ENCODE measurements around the gene LTB. TPM values are rescaled to one million over a fixed set of nuclear protein-coding genes. Genes with fewer than 3 reads are reported as not detected.

The LTB gene
- polyA plus RNA-seq, 10 donors, result 0.67 to 32.2 (median 1.5) TPM

DNA sequence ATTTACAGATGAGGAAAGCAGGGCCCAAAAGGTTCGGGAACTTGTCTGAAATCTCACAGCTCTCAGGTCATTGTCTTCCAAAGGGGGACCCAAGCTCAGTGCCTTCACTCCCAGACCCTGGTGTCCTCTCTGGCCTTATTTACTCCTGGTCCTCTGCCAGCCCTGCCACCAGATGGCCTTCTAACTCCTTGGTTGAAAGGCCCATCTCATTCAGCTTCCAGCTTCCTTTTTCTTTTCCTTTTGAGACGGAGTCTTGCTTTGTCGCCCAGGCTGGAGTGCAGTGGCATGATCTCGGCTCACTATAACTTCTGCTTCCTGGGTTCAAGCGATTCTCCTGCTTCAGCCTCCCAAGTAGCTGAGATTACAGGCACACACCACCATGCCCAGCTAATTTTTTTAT is 30.9 kb downstream of the LTB start:
- DNase-seq, result peak in 2 of 3 donors; percentile 37 to 44

DNA sequence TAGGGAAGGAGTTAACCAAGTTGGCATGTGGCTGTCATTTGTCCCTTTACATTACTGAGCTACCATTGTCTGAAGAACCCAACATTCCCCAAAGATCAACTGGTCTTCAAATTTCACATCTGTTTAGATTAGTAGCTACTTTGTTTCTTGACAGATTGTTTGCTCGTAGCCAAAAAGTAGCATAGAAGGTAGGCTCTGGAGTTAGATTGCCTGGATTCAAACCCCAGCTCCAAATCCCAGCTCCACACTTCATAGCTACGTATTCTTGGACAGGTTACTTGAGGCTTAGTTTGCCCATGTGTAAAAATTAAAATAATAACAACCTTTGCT is 33.7 kb downstream of the LTB start:
- DNase-seq, result no peak

DNA sequence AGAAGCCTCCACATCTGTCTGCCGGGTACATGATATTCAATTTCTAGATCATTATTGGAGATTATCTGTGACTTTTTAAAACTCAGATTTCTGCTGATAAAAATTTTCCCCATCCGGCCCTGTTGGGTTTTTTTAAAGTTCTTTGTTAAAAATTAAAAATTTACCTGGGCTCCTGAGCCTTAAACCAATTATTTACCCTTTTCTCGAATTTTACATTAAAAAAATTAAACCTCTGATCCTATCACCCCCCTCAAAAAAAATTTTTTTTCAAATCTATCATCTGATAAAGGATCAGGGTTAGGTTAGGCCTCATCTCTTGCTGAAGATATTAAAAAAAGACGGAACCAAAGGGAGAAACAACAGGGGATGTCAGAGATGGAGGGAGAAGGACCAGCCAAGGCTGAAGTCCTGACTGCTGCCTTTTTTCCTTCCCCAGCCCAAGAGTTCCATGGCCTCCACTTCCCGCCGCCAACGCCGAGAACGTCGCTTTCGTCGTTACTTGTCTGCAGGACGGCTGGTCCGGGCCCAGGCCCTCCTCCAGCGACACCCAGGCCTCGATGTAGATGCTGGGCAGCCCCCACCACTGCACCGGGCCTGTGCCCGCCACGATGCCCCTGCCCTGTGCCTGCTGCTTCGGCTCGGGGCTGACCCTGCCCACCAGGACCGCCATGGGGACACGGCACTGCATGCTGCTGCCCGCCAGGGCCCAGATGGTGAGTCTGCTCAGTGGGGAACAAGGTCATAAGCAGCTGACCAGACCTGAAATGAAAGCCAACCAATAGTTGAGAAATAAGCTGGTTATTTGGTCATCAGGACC is 34.3 kb downstream of the LTB start:
- no peak for DNase-seq

DNA sequence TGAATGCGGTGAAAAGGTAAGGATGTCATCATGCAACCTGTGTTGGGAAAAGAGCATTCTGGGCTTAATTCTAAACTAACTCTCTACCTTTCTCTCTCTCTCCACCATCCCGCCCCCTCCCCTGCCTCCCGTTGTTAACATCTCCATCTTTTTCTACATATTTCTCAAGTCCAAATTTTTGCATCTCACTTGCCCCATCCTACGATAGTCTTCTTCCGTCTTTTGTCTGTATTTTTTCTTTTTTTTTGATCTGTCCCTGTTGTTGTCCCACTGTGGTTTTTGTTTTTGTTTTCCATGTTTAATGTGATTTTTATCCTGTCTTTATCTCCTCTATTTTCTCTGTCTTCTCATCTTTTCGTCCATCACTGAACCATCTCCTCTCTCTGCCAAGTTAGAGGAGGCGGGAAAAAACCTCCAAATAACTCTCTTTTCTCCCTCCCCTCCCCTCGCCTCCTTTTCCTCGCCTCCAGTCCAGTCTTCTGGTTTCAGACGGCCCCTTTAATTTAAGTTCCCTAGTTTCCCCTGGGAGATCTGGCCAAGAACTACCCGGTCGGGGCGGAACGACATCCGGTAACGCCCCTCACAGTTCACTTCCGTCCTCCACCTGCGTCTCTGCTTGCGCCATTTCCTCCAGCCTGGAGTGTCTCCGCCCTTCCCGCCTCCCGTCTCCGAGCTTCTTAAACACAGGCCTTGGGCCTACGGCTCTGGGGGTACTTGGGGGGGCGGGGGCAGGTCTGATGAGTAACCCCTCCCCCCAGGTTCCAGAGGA is 35.1 kb downstream of the LTB start, which contains the start of gene NFKBIL1:
Gene NFKBIL1, plus strand, starts transcription at position 651 of the 769 bp plus-strand sequence. Its CDS starts 87 bp downstream, at position 738.
- peak; percentile 98 to 99 (median 99) for DNase-seq

DNA sequence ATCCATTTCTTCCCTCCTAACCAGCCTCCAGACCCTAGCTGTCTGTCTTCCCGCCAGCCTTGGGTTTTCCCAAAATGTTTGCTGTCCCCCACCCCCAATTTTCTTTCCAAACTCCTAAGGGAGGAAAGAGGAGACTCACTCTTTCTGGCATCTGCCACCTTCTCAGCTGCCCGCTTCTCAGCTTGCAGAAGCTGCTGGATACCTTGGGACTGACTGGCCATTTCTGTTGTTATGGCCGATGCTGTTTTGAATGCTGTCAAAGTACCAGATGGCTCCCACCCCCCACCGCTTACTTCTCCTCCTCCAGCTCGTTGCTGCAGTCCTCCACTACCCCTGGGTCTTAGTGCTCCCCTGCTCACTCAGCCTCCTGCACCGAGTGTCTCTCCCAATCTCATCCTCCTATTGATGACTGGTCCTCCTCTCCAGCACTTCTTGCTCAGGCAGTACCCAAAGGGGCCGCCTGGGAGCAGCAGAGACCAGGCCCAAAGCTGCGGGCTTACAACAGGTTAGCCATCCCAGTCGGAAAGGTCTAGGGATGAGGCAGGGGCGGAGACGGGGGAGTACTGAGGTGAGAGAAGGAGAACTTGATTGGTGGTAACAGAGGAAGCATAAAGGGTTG is 35.8 kb downstream of the LTB start, which contains the start of gene ATP6V1G2:
Gene ATP6V1G2, minus strand, starts transcription at position 270 of the 619 bp plus-strand sequence. Its CDS starts 49 bp downstream, at position 221.
- peak; percentile 89 to 96 (median 90) for DNase-seq

DNA sequence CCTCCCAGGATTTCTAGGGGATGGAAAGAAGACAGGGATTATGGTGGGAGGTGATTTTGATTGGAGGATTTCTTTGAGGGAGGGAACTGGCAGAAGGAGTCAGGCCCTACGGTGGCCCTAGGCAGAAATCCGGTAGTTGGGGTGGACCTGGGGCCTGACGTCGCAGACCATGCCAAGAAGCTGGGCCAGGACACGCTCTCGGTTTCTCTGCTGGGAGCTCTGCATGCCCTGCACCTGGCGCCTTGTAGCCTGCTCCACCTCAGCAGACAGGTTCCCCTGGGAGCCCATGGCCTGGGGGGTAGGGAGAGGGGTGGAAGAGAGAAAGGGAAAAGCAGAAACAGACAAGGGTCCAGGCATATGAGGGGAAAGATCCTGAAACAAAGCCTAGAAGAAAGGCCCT is 36.9 kb downstream of the LTB start:
- DNase-seq, result no peak

DNA sequence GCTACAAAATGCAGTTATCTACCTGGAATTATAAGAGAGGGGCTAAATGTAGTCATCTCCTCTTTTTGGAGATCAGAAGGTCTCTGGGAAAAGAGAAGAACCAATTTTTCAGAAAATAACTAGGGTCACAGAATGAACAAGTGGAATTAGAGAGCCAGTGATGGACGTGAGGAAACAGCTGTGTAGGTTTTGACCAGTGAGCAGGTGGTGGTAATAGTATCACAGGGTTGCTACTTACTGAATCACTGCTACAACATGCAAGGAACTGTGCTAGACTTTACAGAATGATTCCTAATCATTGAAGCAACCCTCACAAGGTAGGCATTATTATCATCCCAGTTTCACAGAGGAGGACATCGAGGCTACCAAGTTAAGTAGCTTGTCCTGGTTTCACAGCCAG is 37.5 kb downstream of the LTB start:
- DNase-seq, result no peak

DNA sequence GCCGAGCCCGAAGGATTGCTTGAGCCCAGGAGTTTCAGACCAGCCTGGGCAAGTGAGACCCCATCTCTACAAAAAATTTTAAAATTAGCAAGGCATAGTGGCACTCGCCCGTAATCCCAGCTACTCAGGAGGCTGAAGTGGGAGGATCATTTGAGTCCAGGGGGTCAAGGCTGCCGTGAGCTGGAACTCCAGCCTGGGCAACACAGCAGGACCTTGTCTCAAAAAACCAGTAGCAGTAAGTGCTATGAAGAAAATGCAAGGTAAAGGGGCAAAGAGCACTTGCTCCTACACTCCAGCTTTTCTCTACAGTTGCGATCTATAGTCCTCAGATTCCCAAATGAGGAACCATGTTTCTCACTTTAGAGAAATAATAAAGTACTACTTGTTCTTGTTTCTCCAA is 38.6 kb downstream of the LTB start:
- no peak for DNase-seq

DNA sequence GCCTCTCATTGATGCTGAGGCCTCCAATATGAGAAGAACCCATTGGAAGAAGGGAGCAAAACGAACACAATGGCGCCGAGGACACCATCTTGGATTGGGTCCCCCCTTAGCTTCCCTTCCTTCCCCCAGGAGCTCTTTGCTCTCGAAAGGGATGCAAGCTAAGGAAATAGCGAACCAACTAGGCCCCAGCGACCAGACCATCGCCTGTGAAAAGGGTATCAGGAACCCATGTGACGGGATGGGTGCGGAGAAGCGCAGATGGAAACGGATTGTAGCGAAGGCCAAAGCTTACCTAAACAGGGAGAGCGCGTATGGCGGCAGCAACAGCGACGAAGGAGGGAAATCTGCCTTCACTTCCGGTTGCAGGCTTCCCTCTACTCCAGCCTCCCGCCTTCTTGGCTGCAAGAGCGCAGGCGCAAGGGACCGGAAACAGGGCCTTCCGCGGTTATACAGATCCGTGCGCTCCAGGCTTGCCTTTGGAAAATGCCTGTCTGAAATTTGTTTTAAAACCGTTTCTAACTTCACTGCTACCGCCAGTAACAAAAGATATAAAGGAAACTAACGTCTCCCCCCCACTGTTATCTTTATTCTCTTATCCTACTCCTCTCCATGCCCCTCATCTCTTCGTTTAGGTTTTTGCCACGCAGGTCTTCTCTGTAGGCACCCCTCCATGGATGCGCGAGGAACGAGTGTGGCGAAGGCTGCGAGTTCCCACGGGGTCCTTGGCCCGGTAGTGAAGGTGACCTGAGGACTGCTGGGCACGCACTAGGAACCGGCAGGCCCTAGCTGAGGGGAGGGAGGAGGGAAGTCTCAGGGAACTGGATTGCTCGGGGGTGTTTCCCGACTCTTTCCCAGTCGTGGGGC is 40.3 kb downstream of the LTB start, which contains the start of gene DDX39B:
Gene DDX39B, minus strand, starts transcription at position 346 of the 864 bp plus-strand sequence. CDS start 1,471 bp downstream, outside the sequence.
- DNase-seq, result peak; percentile 98 to 99 (median 98)

DNA sequence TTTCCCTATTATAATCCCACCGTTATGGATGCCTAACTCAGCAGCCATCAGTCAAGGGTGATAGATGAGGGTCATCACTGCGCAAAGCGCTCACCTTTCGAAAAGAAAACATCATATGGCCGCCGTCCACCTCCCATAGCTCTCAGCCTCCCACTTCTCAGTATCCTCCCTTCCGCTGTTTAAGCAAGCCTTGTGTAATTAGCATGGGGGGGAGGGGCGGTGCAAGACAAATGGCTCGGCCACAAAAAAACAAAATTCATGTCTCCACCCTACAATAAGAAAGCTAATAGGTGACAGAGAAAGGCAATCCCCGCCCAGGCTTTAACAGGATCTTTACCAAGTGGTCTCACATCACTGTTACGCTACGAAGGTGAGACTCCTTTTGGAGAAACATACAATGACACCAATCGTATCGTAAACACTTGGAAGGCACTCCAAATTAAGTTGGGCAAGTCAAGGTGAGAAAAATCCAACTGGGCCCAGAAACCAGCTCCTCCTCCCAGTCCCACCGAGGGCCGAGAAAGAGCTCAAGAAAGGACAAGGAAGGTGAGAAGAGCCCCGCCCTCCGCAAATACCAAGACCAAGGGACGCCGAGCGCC is 41.1 kb downstream of the LTB start:
- DNase-seq, result peak in 1 of 3 donors; percentile 51

DNA sequence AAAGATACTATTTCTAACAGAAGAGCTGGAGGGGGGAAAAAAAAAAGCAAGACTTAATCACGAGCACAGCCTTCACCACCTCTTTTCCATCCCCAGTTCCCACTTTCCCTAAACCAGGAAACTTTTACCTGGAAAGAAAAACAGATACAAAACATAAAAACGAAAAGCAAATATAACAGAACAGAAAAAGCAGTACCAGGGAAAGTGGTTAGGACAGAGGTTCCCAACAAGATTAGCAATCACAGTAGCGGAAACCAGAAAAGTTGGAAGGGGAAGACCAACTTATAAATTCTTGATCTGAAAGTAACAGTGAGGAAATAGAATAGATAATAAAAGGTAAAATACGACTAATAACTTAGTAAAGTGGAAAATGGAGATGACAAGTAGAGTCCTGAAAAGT is 41.6 kb downstream of the LTB start:
- DNase-seq, result no peak

DNA sequence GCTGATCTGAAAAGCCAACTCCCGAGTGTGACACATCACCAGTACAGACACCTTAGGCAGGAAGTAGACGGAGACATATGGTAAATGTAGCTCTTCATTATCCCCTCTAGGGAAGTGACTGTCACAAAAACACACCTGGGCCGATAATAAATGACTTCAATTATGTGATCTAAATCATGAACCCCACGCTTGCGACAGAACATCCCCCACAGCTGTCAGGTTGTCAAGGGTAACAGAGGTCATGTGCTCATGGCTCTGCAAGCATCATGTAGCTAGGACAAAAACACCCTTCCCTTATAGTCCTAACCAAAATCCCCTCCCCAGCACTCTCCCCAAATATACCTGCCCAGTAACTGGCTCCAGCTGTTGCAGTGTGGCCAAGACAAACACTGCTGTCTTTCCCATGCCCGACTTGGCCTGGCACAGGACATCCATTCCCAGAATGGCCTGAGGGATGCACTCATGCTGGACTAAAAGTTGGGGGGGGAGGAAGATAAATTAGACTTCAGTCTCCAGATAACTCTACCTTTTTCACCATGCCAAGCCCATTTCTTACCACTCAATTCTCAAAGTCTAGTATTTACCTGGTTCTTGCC is 43.3 kb downstream of the LTB start:
- DNase-seq, result no peak

DNA sequence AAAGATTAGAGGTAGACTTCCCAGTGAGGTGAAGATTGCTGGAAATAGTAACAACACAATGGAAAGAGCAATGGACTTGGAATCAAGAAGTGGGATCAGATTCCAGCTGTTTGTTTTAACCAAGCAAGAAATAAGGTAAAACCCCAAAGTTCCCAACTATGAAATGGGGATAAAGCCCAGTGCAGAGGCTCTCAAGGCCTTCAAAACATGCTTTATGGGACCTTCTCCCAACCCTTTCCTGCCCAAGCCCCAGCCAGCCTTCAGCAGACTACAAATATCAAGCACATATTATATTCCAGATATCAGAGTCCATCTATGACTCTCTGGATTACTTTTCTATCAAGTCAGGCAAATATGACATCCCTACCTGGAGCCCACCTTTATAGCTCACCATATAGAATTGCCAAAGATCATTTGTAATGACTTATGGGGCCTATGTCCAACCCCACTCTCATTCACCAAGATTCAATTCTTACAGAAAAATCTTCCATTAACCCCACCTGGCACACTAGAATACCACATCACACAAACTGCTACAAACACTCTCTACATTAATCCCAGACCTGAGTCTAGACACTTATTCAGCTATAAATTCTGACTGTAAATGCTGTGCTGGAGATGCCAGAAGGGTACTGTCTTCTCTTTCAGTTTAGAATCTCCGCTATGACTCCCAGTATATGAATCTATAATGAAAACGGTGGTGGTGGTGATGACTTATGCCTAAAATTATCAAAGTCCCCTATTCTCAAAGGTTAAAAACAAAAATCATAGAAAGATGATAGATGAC is 46.5 kb downstream of the LTB start:
- no peak for DNase-seq

DNA sequence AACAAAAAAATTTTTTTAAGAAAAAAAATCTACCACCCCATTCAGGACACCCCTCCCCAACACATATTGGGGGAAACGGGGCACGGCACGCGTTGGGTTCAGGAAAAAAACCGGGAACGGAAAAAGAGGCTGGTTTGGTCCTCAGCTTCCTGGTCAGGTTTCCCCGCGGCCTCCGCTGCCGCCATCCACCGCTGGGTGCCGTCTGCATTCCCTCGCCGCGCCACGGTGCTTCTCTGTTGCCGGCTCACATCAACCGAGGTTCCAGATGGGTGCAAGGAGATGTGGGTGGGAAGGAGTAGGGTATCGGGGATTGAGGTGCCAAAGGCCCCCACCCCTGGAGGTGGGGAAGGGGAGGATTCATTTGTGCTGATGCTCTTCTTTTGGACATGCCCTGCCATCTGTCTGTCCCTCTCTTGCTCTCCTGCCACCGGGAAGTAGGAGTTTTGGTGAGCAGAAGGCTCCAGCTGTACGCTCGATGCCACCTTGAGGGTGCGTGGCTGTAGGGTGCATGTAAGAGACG is 47.6 kb downstream of the LTB start:
- DNase-seq, result no peak

DNA sequence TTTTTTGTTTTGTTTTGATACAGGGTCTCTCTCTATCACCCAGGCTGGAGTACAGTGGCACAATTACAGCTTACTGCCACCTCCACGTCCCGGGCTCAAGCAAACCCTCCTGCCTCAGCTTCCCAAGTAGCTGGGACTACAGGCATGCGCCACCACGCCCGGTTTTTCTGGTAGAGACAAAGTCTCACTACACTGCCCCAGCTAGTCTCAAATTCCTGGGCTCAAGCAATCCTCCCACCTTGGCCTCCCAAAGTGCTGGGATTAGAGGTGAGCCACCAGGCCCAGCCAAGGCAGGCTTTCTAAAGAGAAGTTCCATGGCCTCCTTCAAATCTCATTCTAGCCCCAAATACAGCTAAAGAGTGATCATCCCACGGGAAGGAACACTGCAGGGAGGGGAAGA is 48.2 kb downstream of the LTB start:
- no peak for DNase-seq

DNA sequence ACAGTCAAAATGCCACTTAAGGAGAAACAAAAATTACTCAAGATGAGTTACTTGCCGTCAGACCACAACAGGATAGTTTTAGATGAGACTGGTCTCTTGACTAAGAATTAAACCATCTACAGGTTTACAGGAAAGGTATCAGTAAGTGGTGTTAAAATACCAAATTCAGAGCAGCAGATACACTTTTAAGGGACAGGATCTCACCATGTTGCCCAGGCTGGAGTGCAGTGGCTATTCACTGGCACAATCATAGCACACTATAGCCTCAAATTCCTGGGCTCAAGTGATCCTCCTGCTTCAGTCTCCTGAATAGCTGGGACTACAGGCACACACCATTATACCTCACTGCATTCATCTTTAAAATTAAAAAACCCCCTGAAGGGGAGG is 48.8 kb downstream of the LTB start:
- no peak for DNase-seq

DNA sequence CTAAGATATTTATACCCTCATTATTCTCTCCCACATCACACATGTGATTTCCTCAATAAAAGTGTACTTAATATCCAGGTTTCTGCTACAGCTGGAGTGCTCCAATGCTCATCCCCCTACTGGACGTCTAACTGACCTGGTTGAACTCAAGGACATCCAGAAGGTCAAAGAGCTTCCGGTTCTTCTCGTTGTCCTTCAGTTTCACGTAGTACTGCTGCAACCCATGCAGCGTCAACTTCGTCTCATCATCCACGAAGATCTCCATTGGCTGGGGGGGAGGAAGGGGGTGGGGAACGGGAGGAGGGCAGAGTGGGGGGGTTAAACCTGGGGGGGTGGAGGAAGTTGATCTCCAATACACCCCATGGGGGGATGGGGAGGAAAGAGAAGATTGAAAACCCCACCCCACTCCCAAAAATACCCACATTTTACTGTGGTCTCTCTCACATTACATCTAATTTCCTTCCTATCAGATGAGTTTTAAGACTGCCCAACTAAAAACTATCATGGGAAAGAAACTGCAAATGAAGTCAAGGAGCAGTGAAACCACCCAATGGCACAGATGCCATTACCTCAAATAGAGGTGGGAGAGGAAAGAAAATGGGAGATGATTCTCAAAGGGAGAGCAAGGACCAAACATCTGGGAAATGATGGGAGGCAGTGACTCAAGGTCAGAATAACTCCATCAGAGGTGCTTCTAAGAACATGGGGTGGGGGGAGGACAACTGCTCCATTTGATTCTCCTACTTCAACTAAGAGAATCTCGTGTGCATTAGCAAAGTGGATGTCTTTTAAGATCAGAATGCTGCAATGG is 49.4 kb downstream of the LTB start:
- no peak for DNase-seq

All from muscle of back (tissue), 11 donors.